Non-pigmented ciliary epithelial cell (primary cell): ENCODE measurements around the gene ISYNA1.

Source experiments
- DNase-seq: peaks from one replicate; pipeline ENCODE4 v3.0.0-alpha.2; 2010; ENCODE audit warnings: low read depth

ISYNA1 gene

GRCh38 chr19:18437491-18438330, at the start of gene ISYNA1:
Gene ISYNA1, minus strand, starts transcription at chr19:18438133. Its CDS starts 154 bp downstream, at chr19:18437979.
- DNase-seq, result no peak

GRCh38 chr19:18486746-18487145, 48.8 kb upstream of the ISYNA1 start:
- no peak for DNase-seq

- no peak for DNase-seq
Measured at GRCh38 chr19:18484992-18485391, 47.1 kb upstream of the ISYNA1 start.

GRCh38 chr19:18483119-18483890, 45.4 kb upstream of the ISYNA1 start:
- no peak for DNase-seq

- DNase-seq, result no peak
Measured at GRCh38 chr19:18481505-18482222, 43.7 kb upstream of the ISYNA1 start.

GRCh38 chr19:18480006-18480691, 42.2 kb upstream of the ISYNA1 start:
- no peak for DNase-seq

GRCh38 chr19:18478545-18479311, 40.8 kb upstream of the ISYNA1 start:
- DNase-seq, result peak; percentile 73

- DNase-seq, result no peak
Measured at GRCh38 chr19:18477974-18478373, 40.0 kb upstream of the ISYNA1 start.

GRCh38 chr19:18477042-18477779, 39.3 kb upstream of the ISYNA1 start:
- no peak for DNase-seq

GRCh38 chr19:18476507-18477041, 38.6 kb upstream of the ISYNA1 start:
- DNase-seq, result no peak

- no peak for DNase-seq
Measured at GRCh38 chr19:18475762-18476331, 37.9 kb upstream of the ISYNA1 start.

GRCh38 chr19:18475004-18475453, 37.1 kb upstream of the ISYNA1 start:
- no peak for DNase-seq

- DNase-seq, result no peak
Measured at GRCh38 chr19:18474366-18474887, 36.5 kb upstream of the ISYNA1 start.

GRCh38 chr19:18473706-18474087, 35.8 kb upstream of the ISYNA1 start:
- no peak for DNase-seq

GRCh38 chr19:18473003-18473705, 35.2 kb upstream of the ISYNA1 start:
- DNase-seq, result no peak

GRCh38 chr19:18470787-18471186, 32.9 kb upstream of the ISYNA1 start:
- DNase-seq, result no peak

- DNase-seq, result no peak
Measured at GRCh38 chr19:18469069-18469846, 31.3 kb upstream of the ISYNA1 start.

- DNase-seq, result no peak
Measured at GRCh38 chr19:18468517-18468916, 30.6 kb upstream of the ISYNA1 start.
